Nasal cavity respiratory epithelium epithelial cell of viscerocranial mucosa (primary cell): ENCODE results near the gene RUFY3. TPM values are rescaled to one million over a fixed set of nuclear protein-coding genes. Genes with fewer than 3 reads are reported as not detected.

Experiments used
- total RNA-seq: library from RNA; depleted of rRNA; stranded (reverse); fragments of >200 nt; gene quantifications from 2 replicates; pipeline ENCODE4 v1.2.3, GENCODE V29; 2014

Gene RUFY3
- total RNA-seq, result 40.0 and 63.1 TPM in 2 replicates

GRCh38 chr4:70721747-70722146 lies at the start of gene RUFY3:
TSS of gene RUFY3 (plus strand) at chr4:70721964. CDS start at chr4:70722574, 610 bp downstream.

GRCh38 chr4:70687821-70688794 lies 33.7 kb upstream of the RUFY3 start, which contains the start of gene UTP3:
TSS of gene UTP3 (plus strand) at chr4:70688532. CDS start at chr4:70688678, 146 bp downstream.

DNA sequence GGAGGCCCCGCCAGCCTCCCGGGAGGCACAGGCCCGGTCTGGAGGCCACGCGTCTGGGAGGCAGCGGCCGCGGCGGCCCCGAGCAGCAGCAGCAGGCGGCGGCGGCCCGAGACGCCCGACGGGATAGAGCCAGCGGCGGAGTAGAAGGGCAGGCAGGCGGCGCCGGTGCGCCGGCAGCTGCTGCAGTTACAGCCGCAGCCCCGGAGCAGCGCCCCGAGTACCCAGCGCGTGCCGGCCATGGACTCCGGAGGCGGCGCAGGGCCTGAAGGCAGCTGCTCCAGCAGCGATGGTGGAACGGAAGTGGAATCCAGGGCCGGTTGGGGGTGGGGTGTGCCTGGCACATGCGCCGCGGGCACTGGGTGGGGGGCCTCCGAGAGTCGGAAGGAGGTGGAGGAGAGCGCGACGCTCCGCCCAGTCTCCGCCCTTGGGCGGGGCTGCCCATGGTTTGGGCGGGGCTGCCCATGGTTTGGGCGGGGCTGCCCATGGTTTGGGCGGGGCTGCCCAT lies 117.9 kb downstream of the RUFY3 start, which contains the start of gene GRSF1:
Gene GRSF1, minus strand, starts transcription at position 302 of the 505 bp plus-strand sequence. Its CDS starts 63 bp downstream, at position 239.

Other genes with a start within 250 kb of the RUFY3 start
- gene MUC7, start 249.8 kb upstream of the RUFY3 start, total RNA-seq, result not detected in 2 replicates
- 0.34 and 1.3 TPM in 2 replicates for gene AMTN, start 203.4 kb upstream of the RUFY3 start, total RNA-seq
- gene AMBN, start 129.7 kb upstream of the RUFY3 start, total RNA-seq, result not detected in 2 replicates
- gene ENAM, start 93.2 kb upstream of the RUFY3 start, total RNA-seq, result not detected in 2 replicates
- gene JCHAIN, start 55.5 kb upstream of the RUFY3 start, total RNA-seq, result 0.34 TPM in 1 of 2 replicates, not detected in the other
- 19.5 and 36.2 TPM in 2 replicates for gene UTP3, start 33.4 kb upstream of the RUFY3 start, total RNA-seq
- gene GRSF1, start 117.9 kb downstream of the RUFY3 start, total RNA-seq, result 55.4 and 102 TPM in 2 replicates
- 12.6 and 20.4 TPM in 2 replicates for gene MOB1B, start 180.4 kb downstream of the RUFY3 start, total RNA-seq